H1 (cell line): ENCODE measurements around the gene HINT3. TPM values are rescaled to one million over a fixed set of nuclear protein-coding genes. Genes with fewer than 3 reads are reported as not detected.

Source experiments
- CTCF ChIA-PET: fragments of 300-600 bp; sonication (Branson Sonifier 250); formaldehyde crosslinking; loops from one replicate; lab custom pipeline; 2021; ENCODE audit not compliant: partially characterized antibody; lab: Charles Lee
- POLR2A ChIA-PET: fragments of 300-600 bp; sonication (Branson Sonifier 250); formaldehyde crosslinking; loops from one replicate; lab custom pipeline; 2021; ENCODE audit warnings: inconsistent platforms; ENCODE audit not compliant: partially characterized antibody; lab: Charles Lee
- DNase-seq, 2 experiments: peaks; one replicate each; pipeline versions ENCODE4 v3.0.0 to v3.0.0-alpha.2; 2010 to 2022; ENCODE audit warnings: low spot score in 2 of 2, low read depth in 1 of 2, mixed read lengths in 1 of 2
- FAIRE-seq: peaks from 2 replicates; lab custom pipeline; 2011; peaks lifted over from hg19 to GRCh38; lab: Jason Lieb, UNC
- H2AFZ ChIP-seq: 2 replicates; pipeline ENCODE4 v1.8.1; 2012; ENCODE audit warnings: low read length, inconsistent platforms
- H2AK5ac ChIP-seq: 2 replicates; pipeline ENCODE4 v1.6.1; 2013; ENCODE audit warnings: low read depth, low read length
- H2BK120ac ChIP-seq: replicated peaks from 2 replicates; pipeline ENCODE3; 2013; ENCODE audit warnings: low read depth, low read length, inconsistent platforms
- H2BK12ac ChIP-seq: 2 replicates; pipeline ENCODE4 v1.6.1; 2013; ENCODE audit warnings: low read depth, low read length
- H2BK15ac ChIP-seq: 2 replicates; pipeline ENCODE4 v1.6.1; 2013; ENCODE audit warnings: low read length
- H2BK20ac ChIP-seq: 2 replicates; pipeline ENCODE4 v1.6.1; 2013; ENCODE audit warnings: low read length
- H2BK5ac ChIP-seq: 2 replicates; pipeline ENCODE4 v1.6.1; 2013; ENCODE audit warnings: low read depth, low read length
- H3K14ac ChIP-seq: 2 replicates; pipeline ENCODE4 v1.6.1; 2013; ENCODE audit warnings: inconsistent platforms; ENCODE audit not compliant: insufficient read length
- H3K18ac ChIP-seq: 2 replicates; pipeline ENCODE4 v1.6.1; 2013; ENCODE audit warnings: low read length; ENCODE audit errors: extremely low read depth
- H3K23ac ChIP-seq: 2 replicates; pipeline ENCODE4 v1.6.1; 2013; ENCODE audit warnings: inconsistent platforms; ENCODE audit not compliant: insufficient read length
- H3K23me2 ChIP-seq: 2 replicates; pipeline ENCODE4 v1.6.1; 2013; ENCODE audit warnings: low read depth, low read length
- H3K27ac ChIP-seq: 2 replicates; pipeline ENCODE4 v1.6.1; 2011; ENCODE audit warnings: low read depth, low read length, inconsistent platforms
- H3K27me3 ChIP-seq, 4 experiments: replicated peaks in 1 of 4; 1 replicate in 1 of 4; 2 replicates in 3 of 4; pipeline versions ENCODE4 v1.6.1 to v1.8.1; 2011 to 2013; ENCODE audit warnings: low read length in 3 of 4, mild to moderate bottlenecking in 3 of 4, inconsistent platforms in 2 of 4, mixed read lengths in 2 of 4, moderate library complexity in 1 of 4; ENCODE audit not compliant: control insufficient read depth in 3 of 4, insufficient read depth in 3 of 4; ENCODE audit errors: extremely low read depth in 1 of 4
- H3K36me3 ChIP-seq, 4 experiments: 2 replicates each; pipeline versions ENCODE4 v1.6.1 to v1.8.1; 2011 to 2013; ENCODE audit warnings: mild to moderate bottlenecking in 4 of 4, low read length in 3 of 4, moderate library complexity in 2 of 4, control low read depth in 1 of 4, inconsistent platforms in 1 of 4; ENCODE audit not compliant: insufficient read depth in 4 of 4, control insufficient read depth in 2 of 4
- H3K4ac ChIP-seq: replicated peaks from 2 replicates; pipeline ENCODE3; 2013; ENCODE audit warnings: low read length, low read depth, mixed read lengths, inconsistent platforms; ENCODE audit not compliant: insufficient read length
- H3K4me1 ChIP-seq, 4 experiments: replicated peaks in 1 of 4; 1 replicate in 1 of 4; 2 replicates in 3 of 4; pipeline versions ENCODE4 v1.6.1 to v1.8.1; 2011 to 2013; ENCODE audit warnings: low read length in 3 of 4, inconsistent platforms in 2 of 4, mixed read lengths in 1 of 4; ENCODE audit not compliant: insufficient read depth in 4 of 4, control insufficient read depth in 3 of 4
- H3K4me2 ChIP-seq, 2 experiments: 2 replicates each; pipeline versions ENCODE4 v1.6.1 to v1.8.1; 2011 to 2013; ENCODE audit warnings: low read depth in 2 of 2, low read length in 2 of 2, control low read depth in 1 of 2, inconsistent platforms in 1 of 2, mild to moderate bottlenecking in 1 of 2; ENCODE audit not compliant: insufficient read depth in 1 of 2
- H3K4me3 ChIP-seq, 4 experiments: fragments of 200-600, 300-600 bp in 1 of 4; sonication (generic), shearing (Covaris generic), sonication (Bioruptor Twin) in 1 of 4; 2 replicates each; pipeline versions ENCODE4 v1.5.1 to v1.8.1; 2011 to 2016; ENCODE audit warnings: low read length in 4 of 4, low read depth in 3 of 4, control low read depth in 2 of 4, inconsistent platforms in 2 of 4, mild to moderate bottlenecking in 2 of 4, mixed read lengths in 1 of 4, moderate library complexity in 1 of 4; ENCODE audit not compliant: insufficient read depth in 2 of 4; ENCODE audit errors: extremely low read depth in 1 of 4
- H3K56ac ChIP-seq: replicated peaks from 2 replicates; pipeline ENCODE3; 2013; ENCODE audit warnings: low read depth, mild to moderate bottlenecking, mixed read lengths, low read length, inconsistent platforms; ENCODE audit not compliant: insufficient read length
- H3K79me1 ChIP-seq: 2 replicates; pipeline ENCODE4 v1.6.1; 2013; ENCODE audit warnings: low read depth, low read length, control low read depth
- H3K79me2 ChIP-seq, 2 experiments: 2 replicates each; pipeline versions ENCODE4 v1.6.1 to v1.8.1; 2012 to 2013; ENCODE audit warnings: low read length in 2 of 2, mild to moderate bottlenecking in 2 of 2, inconsistent platforms in 1 of 2; ENCODE audit not compliant: insufficient read depth in 2 of 2, control insufficient read depth in 1 of 2
- H3K9ac ChIP-seq, 4 experiments: replicated peaks in 1 of 4; 1 replicate in 1 of 4; 2 replicates in 3 of 4; pipeline versions ENCODE4 v1.6.1 to v1.8.1; 2011 to 2013; ENCODE audit warnings: low read depth in 3 of 4, low read length in 3 of 4, control low read depth in 2 of 4, mild to moderate bottlenecking in 2 of 4, moderate library complexity in 2 of 4, inconsistent platforms in 1 of 4; ENCODE audit errors: extremely low read depth in 1 of 4
- H3K9me3 ChIP-seq, 2 experiments: 2 replicates each; pipeline versions ENCODE4 v1.6.1 to v1.8.1; 2012 to 2013; ENCODE audit warnings: mild to moderate bottlenecking in 2 of 2, moderate library complexity in 2 of 2, control low read depth in 1 of 2, inconsistent platforms in 1 of 2, low read depth in 1 of 2, low read length in 1 of 2, mixed read lengths in 1 of 2; ENCODE audit not compliant: insufficient read depth in 2 of 2
- H4K20me1 ChIP-seq, 2 experiments: replicated peaks in 1 of 2; 2 replicates each; pipeline versions ENCODE3 to v1.8.1; 2011 to 2013; ENCODE audit warnings: inconsistent platforms in 2 of 2, low read length in 2 of 2, mild to moderate bottlenecking in 1 of 2; ENCODE audit not compliant: insufficient read depth in 2 of 2, control insufficient read depth in 1 of 2
- H4K5ac ChIP-seq: 2 replicates; pipeline ENCODE4 v1.6.1; 2013; ENCODE audit warnings: low read length, low read depth, mixed read lengths, inconsistent platforms; ENCODE audit not compliant: insufficient read length
- H4K8ac ChIP-seq: 2 replicates; pipeline ENCODE4 v1.8.0; 2013; ENCODE audit warnings: mild to moderate bottlenecking, moderate library complexity, low read length, inconsistent platforms; ENCODE audit not compliant: insufficient read depth; ENCODE audit errors: extremely low read depth
- H4K91ac ChIP-seq: replicated peaks from 2 replicates; pipeline ENCODE3; 2013; ENCODE audit warnings: low read length, mixed read lengths, inconsistent platforms; ENCODE audit not compliant: insufficient read length
- HDAC6 ChIP-seq: IDR thresholded peaks from one replicate; pipeline ENCODE4 v1.7.1; 2012; ENCODE audit warnings: low read depth, mild to moderate bottlenecking, inconsistent platforms, low read length, moderate library complexity
- KDM5A ChIP-seq: fragments of 200-600 bp; IDR thresholded peaks from 2 replicates; pipeline ENCODE4 v1.7.1; 2012; ENCODE audit warnings: mild to moderate bottlenecking, low read length, inconsistent platforms, mixed read lengths
- NRF1 ChIP-seq: IDR thresholded peaks from 2 replicates; pipeline ENCODE4 v1.6.1; 2011; ENCODE audit warnings: mild to moderate bottlenecking, low read depth, low read length, improper control_type of control experiment
- TAF7 ChIP-seq: optimal IDR thresholded peaks from 2 replicates; pipeline ENCODE3; 2011; ENCODE audit warnings: low read depth, mild to moderate bottlenecking, inconsistent platforms, low read length, moderate library complexity, borderline replicate concordance
- TEAD4 ChIP-seq: IDR thresholded peaks from 2 replicates; pipeline ENCODE4 v1.6.1; 2012; ENCODE audit warnings: low read depth, low read length, inconsistent platforms, mixed read lengths
- WGBS, 2 experiments: shearing (Covaris generic) in 1 of 2; methylation state at CpG; one replicate each; pipeline versions ENCODE4 v1.1.6 to v1.1.7; 2013 to 2015; ENCODE audit warnings: low lambda C conversion rate in 2 of 2, mixed read lengths in 2 of 2, inconsistent platforms in 1 of 2, low coverage in 1 of 2, missing lambda C conversion rate in 1 of 2; ENCODE audit not compliant: insufficient replicate concordance in 2 of 2, insufficient coverage in 1 of 2, insufficient read length in 1 of 2; ENCODE audit errors: extremely low coverage in 1 of 2, missing lambda C conversion rate in 1 of 2; 5-methylcytosine and 5-hydroxymethylcytosine counted together
- polyA plus RNA-seq, 7 experiments: library from polyadenylated mRNA; depleted of rRNA in 3 of 7; stranded (reverse) in 5 of 7; unstranded in 2 of 7; fragments of >200 nt in 5 of 7; fragments of 200-250 nt in 2 of 7; gene quantifications; 1 replicate in 5 of 7; 2 replicates in 1 of 7; 4 replicates in 1 of 7; pipeline versions ENCODE4 v1.2.1 to v1.2.3, GENCODE V29; 2011 to 2013; ENCODE audit warnings: missing spikeins in 2 of 7, mixed read lengths in 2 of 7
- total RNA-seq: library from RNA; stranded (reverse); fragmentation: NEBNext Ultra II Directional; extraction: Animal tissue kit (Norgen Biotek cat#: 25700); gene quantifications from 2 replicates; pipeline ENCODE4 v1.2.1, GENCODE V29; 2021

The HINT3 gene
- total and polyA plus RNA-seq, 2 of the 8 experiments (the other 6 are each of a cell fraction or from before 2014, with no cell fraction given), result 1.2 to 7.8 TPM

DNA sequence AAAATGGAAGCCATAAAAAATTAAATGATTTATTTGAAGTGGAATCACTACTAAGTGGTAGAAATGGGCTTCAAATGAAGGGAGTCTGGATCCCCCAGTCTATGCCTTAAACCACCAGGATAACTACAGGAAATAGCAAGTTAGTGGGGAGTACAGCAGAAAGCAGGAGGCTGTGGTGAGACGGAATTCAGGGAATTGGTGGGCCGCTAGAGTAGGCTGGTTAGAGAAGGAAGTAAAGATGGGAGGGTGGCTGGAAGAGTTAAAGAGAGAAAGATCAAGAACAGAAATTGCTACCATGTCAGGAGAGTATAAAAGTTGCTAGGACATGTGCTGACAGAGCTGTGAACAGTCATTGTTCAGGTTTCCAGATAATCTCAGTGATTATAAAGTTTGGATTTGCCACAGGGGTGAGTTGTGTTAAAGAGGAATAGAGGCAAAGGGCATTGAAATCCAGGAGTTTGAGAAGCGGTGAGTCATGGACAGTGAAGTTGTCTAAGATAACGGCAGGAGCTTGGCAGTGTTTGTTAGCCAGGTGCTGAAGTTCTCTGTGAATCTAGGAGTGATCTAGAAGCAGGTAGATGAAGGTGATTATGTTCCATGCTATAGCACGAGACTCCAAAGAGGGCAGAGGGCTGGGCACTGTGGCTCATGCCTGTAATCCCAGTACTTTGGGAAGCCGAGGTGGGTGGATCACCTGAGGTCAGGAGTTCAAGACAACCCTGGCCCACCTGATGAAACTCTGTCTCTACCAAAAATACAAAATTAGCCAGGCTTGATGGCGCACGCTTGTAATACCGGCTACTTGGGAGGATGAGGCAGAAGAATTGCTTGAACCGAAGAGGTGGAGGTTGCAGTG is 13.7 kb upstream of the HINT3 start:
- Histone ChIP-seq H3K14ac (no peak overlapping the region), H3K56ac (no peak overlapping the region), H4K91ac (no peak overlapping the region), H3K9ac (no peak overlapping the region), H3K23me2 (no peaks in the 10 kb centered on the region), H2BK15ac (no peak overlapping the region), H3K23ac (no peak overlapping the region), H3K36me3 (no peaks in the 10 kb centered on the region), H2AFZ (no peak overlapping the region), H4K5ac (no peak overlapping the region), H3K9me3 (no peaks in the 10 kb centered on the region), H3K27ac (no peak overlapping the region), H2BK20ac (no peak overlapping the region), H4K20me1 (no peaks in the 10 kb centered on the region), H3K79me2 (no peaks in the 10 kb centered on the region), H3K4me1 (no peaks in the 10 kb centered on the region), H3K79me1 (no peaks in the 10 kb centered on the region), H3K4me2 (no peak overlapping the region), H3K4ac (no peak overlapping the region), H3K18ac (no peak overlapping the region), H2BK120ac (no peak overlapping the region), H2AK5ac (no peak overlapping the region), H4K8ac (no peak overlapping the region), H3K27me3 (no peaks in the 10 kb centered on the region; a peak in 2 of 7 replicates), H2BK12ac (no peak overlapping the region), H3K4me3 (no peak overlapping the region), H2BK5ac (no peak overlapping the region)
- CTCF ChIA-PET, result interaction anchor here (0.9 to 2.5 kb wide), 4 partner anchors 11 to 150 kb away, joined by 3 to 13 read pairs (median 8); partner anchors contain the start of gene HINT3
- WGBS, 2 experiments, result 88% methylated on average over 10 of the region's 10 CpGs; no CpG with 5 or more reads in 1 of the 2 experiments
- DNase-seq, result no peak
- TF ChIP-seq KDM5A (no peak), HDAC6 (no peak), TAF7 (no peak), NRF1 (no peak), TEAD4 (no peak)
- FAIRE-seq, result no peak
- POLR2A ChIA-PET, result no interaction called here
